IMR-90 (cell line): ENCODE results near the gene GNB1L. TPM values are rescaled to one million over a fixed set of nuclear protein-coding genes. Genes with fewer than 3 reads are reported as not detected.

ENCODE experiments used
- ATAC-seq: fragments of 200-7000 bp; cut with Tn5 transposase; 2 replicates; pipeline ENCODE4 v1.9.1; 2020; ENCODE audit warnings: low read depth, mild to moderate bottlenecking, moderate library complexity
- BruUV-seq: library from RNA; stranded (reverse); fragments of 400-500 nt; replicated peaks from 2 replicates; lab custom pipeline; 2021; lab: Mats Ljungman, UMichigan
- CTCF ChIA-PET: fragments of 300-600 bp; formaldehyde crosslinking; extraction: SDS; loops from one replicate; lab custom pipeline; 2021; ENCODE audit warnings: antibody characterized with exemption; lab: Yijun Ruan, JAX
- POLR2A ChIA-PET: fragments of 300-600 bp; sonication (Branson Sonifier 250); formaldehyde crosslinking; loops from one replicate; lab custom pipeline; 2022; ENCODE audit warnings: antibody characterized with exemption; ENCODE audit not compliant: unreplicated experiment; lab: Charles Lee
- DNase-seq: peaks from one replicate; pipeline ENCODE4 v3.0.0; 2013
- H2AFZ ChIP-seq: replicated peaks from 2 replicates; pipeline ENCODE3; 2013; ENCODE audit warnings: low read length, mild to moderate bottlenecking; ENCODE audit not compliant: poor library complexity
- H2AK5ac ChIP-seq: 2 replicates; pipeline ENCODE4 v1.6.1; 2013; ENCODE audit warnings: low read depth, low read length, inconsistent platforms
- H2AK9ac ChIP-seq: replicated peaks from 2 replicates; pipeline ENCODE3; 2013; ENCODE audit warnings: mild to moderate bottlenecking, low read depth, low read length, moderate library complexity; ENCODE audit not compliant: poor library complexity
- H2BK120ac ChIP-seq: 2 replicates; pipeline ENCODE4 v1.6.1; 2013; ENCODE audit warnings: low read depth, low read length, inconsistent platforms
- H2BK15ac ChIP-seq: 3 replicates; pipeline ENCODE4 v1.6.1; 2013; ENCODE audit warnings: low read depth, low read length, inconsistent platforms
- H2BK20ac ChIP-seq: 2 replicates; pipeline ENCODE4 v1.6.1; 2013; ENCODE audit warnings: low read depth, mild to moderate bottlenecking, inconsistent platforms, low read length, moderate library complexity
- H2BK5ac ChIP-seq: 2 replicates; pipeline ENCODE4 v1.6.1; 2013; ENCODE audit warnings: mild to moderate bottlenecking, low read depth, low read length, inconsistent platforms; ENCODE audit not compliant: poor library complexity, severe bottlenecking
- H3K14ac ChIP-seq: replicated peaks from 2 replicates; pipeline ENCODE4 v1.6.1; 2013; ENCODE audit warnings: low read depth, low read length, inconsistent platforms
- H3K18ac ChIP-seq: 2 replicates; pipeline ENCODE4 v1.6.1; 2013; ENCODE audit warnings: low read depth, low read length, control low read depth
- H3K23ac ChIP-seq: 2 replicates; pipeline ENCODE4 v1.6.1; 2013; ENCODE audit warnings: low read depth, low read length, inconsistent platforms
- H3K27ac ChIP-seq: 2 replicates; pipeline ENCODE4 v1.5.1; 2013; ENCODE audit warnings: mild to moderate bottlenecking, control low read depth, low read length; ENCODE audit not compliant: insufficient read depth
- H3K27me3 ChIP-seq: 2 replicates; pipeline ENCODE4 v1.6.1; 2013; ENCODE audit warnings: low read length; ENCODE audit not compliant: control insufficient read depth, insufficient read depth
- H3K36me3 ChIP-seq: 2 replicates; pipeline ENCODE4 v1.6.1; 2013; ENCODE audit warnings: low read length, mixed read lengths; ENCODE audit not compliant: control insufficient read depth, insufficient read depth
- H3K4ac ChIP-seq: 2 replicates; pipeline ENCODE4 v1.6.1; 2013; ENCODE audit warnings: low read depth, low read length, inconsistent platforms
- H3K4me1 ChIP-seq: 2 replicates; pipeline ENCODE4 v1.6.1; 2013; ENCODE audit warnings: low read length, mixed read lengths; ENCODE audit not compliant: control insufficient read depth, insufficient read depth
- H3K4me2 ChIP-seq: 2 replicates; pipeline ENCODE4 v1.6.1; 2013; ENCODE audit warnings: low read depth, mild to moderate bottlenecking, control low read depth, low read length, moderate library complexity
- H3K4me3 ChIP-seq: 2 replicates; pipeline ENCODE4 v1.5.1; 2013; ENCODE audit warnings: low read depth, mild to moderate bottlenecking, control low read depth, low read length, moderate library complexity; ENCODE audit not compliant: insufficient read depth
- H3K56ac ChIP-seq: 2 replicates; pipeline ENCODE4 v1.6.1; 2013; ENCODE audit warnings: low read length, inconsistent platforms; ENCODE audit not compliant: insufficient read depth; ENCODE audit errors: extremely low read depth
- H3K79me1 ChIP-seq, 2 experiments: 2 replicates each; pipeline ENCODE4 v1.6.1; 2013; ENCODE audit warnings: low read length in 2 of 2, inconsistent platforms in 1 of 2, low read depth in 1 of 2
- H3K9ac ChIP-seq: 2 replicates; pipeline ENCODE4 v1.6.1; 2013; ENCODE audit warnings: low read depth, low read length, control low read depth
- H3K9me1 ChIP-seq: 2 replicates; pipeline ENCODE4 v1.6.1; 2013; ENCODE audit warnings: low read length, inconsistent platforms; ENCODE audit not compliant: insufficient read depth
- H3K9me3 ChIP-seq: 2 replicates; pipeline ENCODE4 v1.6.1; 2013; ENCODE audit warnings: low read length; ENCODE audit not compliant: control insufficient read depth, insufficient read depth
- H4K20me1 ChIP-seq: 2 replicates; pipeline ENCODE4 v1.6.1; 2013; ENCODE audit warnings: low read length, inconsistent platforms; ENCODE audit not compliant: insufficient read depth
- H4K5ac ChIP-seq: 2 replicates; pipeline ENCODE4 v1.6.1; 2013; ENCODE audit warnings: mild to moderate bottlenecking, low read depth, low read length, control low read depth
- H4K8ac ChIP-seq, 2 experiments: 2 replicates each; pipeline ENCODE4 v1.6.1; 2013; ENCODE audit warnings: low read depth in 2 of 2, low read length in 2 of 2, control low read depth in 1 of 2, inconsistent platforms in 1 of 2
- H4K91ac ChIP-seq: 2 replicates; pipeline ENCODE4 v1.6.1; 2013; ENCODE audit warnings: low read depth, low read length, inconsistent platforms; ENCODE audit not compliant: insufficient read depth
- BHLHE40 ChIP-seq: fragments of 150-350 bp; IDR thresholded peaks from 2 replicates; pipeline ENCODE4 v1.6.1; 2016; ENCODE audit warnings: mild to moderate bottlenecking, low read depth, low read length
- CEBPB ChIP-seq: IDR thresholded peaks from 2 replicates; pipeline ENCODE4 v1.6.1; 2012; ENCODE audit warnings: low read depth, low read length, improper control_type of control experiment
- CHD1 ChIP-seq: IDR thresholded peaks from 2 replicates; pipeline ENCODE4 v1.6.1; 2012; ENCODE audit warnings: low read depth, low read length, improper control_type of control experiment
- FOS ChIP-seq: fragments of 150-350 bp; IDR thresholded peaks from 2 replicates; pipeline ENCODE4 v1.6.1; 2016; ENCODE audit warnings: low read depth, low read length
- MAFK ChIP-seq: IDR thresholded peaks from 2 replicates; pipeline ENCODE4 v1.6.1; 2012; ENCODE audit warnings: low read depth, low read length, improper control_type of control experiment
- MAZ ChIP-seq: IDR thresholded peaks from 2 replicates; pipeline ENCODE4 v1.6.1; 2012; ENCODE audit warnings: low read depth, mild to moderate bottlenecking, low read length, improper control_type of control experiment, moderate library complexity, borderline replicate concordance
- MXI1 ChIP-seq: IDR thresholded peaks from 2 replicates; pipeline ENCODE4 v1.6.1; 2012; ENCODE audit warnings: low read depth, mild to moderate bottlenecking, low read length, moderate library complexity, borderline replicate concordance
- NFE2L2 ChIP-seq: fragments of 150-350 bp; IDR thresholded peaks from 2 replicates; pipeline ENCODE4 v1.6.1; 2016; ENCODE audit warnings: low read depth, mild to moderate bottlenecking, low read length
- POLR2A ChIP-seq: IDR thresholded peaks from 2 replicates; pipeline ENCODE4 v1.6.1; 2012; ENCODE audit warnings: mild to moderate bottlenecking, low read depth, low read length
- RAD21 ChIP-seq: IDR thresholded peaks from 2 replicates; pipeline ENCODE4 v1.6.1; 2012; ENCODE audit warnings: low read length, improper control_type of control experiment
- RCOR1 ChIP-seq: IDR thresholded peaks from 2 replicates; pipeline ENCODE4 v1.6.1; 2012; ENCODE audit warnings: mild to moderate bottlenecking, low read length, improper control_type of control experiment; ENCODE audit not compliant: insufficient replicate concordance
- SMC3 ChIP-seq: fragments of 150-350 bp; IDR thresholded peaks from 2 replicates; pipeline ENCODE4 v1.6.1; 2016; ENCODE audit warnings: low read depth, mild to moderate bottlenecking, antibody characterized with exemption, low read length, moderate library complexity
- WGBS, 2 experiments: methylation state at CpG; one replicate each; pipeline versions ENCODE4 v1.1.5 to v1.1.7; 2013; ENCODE audit warnings: missing lambda C conversion rate in 2 of 2; ENCODE audit not compliant: insufficient read length in 1 of 2; ENCODE audit errors: extremely low coverage in 2 of 2; 5-methylcytosine and 5-hydroxymethylcytosine counted together
- dilution Hi-C: fragments of 300-500 bp; cut with HindIII; formaldehyde crosslinking; loops from one replicate; pipeline ENCODE4 v1.14.3; 2018; ENCODE audit warnings: low sequenced_read_pairs; ENCODE audit not compliant: unreplicated experiment
- in situ Hi-C: fragments of 300-500 bp; cut with MboI; formaldehyde crosslinking; loops from 3 replicates; pipeline ENCODE4 v1.14.3; 2019; ENCODE audit warnings: low sequenced_read_pairs, inconsistent platforms, mixed read lengths
- intact Hi-C: fragments of 100-400 bp; cut with micrococcal nuclease; formaldehyde crosslinking; loops from 2 replicates; pipeline ENCODE4 v1.10.0; 2022
- polyA plus RNA-seq, 3 experiments: library from polyadenylated mRNA; depleted of rRNA; stranded (reverse); fragments of >200 nt; gene quantifications; 2 replicates each; pipeline ENCODE4 v1.2.3, GENCODE V29; 2012; ENCODE audit warnings: low replicate concordance in 1 of 3
- total RNA-seq: library from RNA; depleted of rRNA; stranded (reverse); fragments of >200 nt; gene quantifications from 2 replicates; pipeline ENCODE4 v1.2.3, GENCODE V29; 2012
- TF ChIP-seq, protein P1 (sequence below): conservative IDR thresholded peaks from 2 replicates; pipeline ENCODE4 v1.5.1; 2012; ENCODE audit warnings: mild to moderate bottlenecking, low read depth, low read length, improper control_type of control experiment
- TF ChIP-seq, protein P2 (sequence below): fragments of 150-350 bp; IDR thresholded peaks from 2 replicates; pipeline ENCODE4 v1.6.1; 2017; ENCODE audit warnings: mild to moderate bottlenecking, antibody characterized with exemption, low read length, low read depth
- TF ChIP-seq, protein P3 (sequence below): fragments of 150-350 bp; IDR thresholded peaks from 2 replicates; pipeline ENCODE4 v1.6.1; 2016; ENCODE audit warnings: low read depth, mild to moderate bottlenecking, low read length, moderate library complexity, borderline replicate concordance

The GNB1L gene
- total and polyA plus RNA-seq, 2 of the 4 experiments (the other 2 are of a cell fraction) = 2.5 to 4.4 TPM

DNA sequence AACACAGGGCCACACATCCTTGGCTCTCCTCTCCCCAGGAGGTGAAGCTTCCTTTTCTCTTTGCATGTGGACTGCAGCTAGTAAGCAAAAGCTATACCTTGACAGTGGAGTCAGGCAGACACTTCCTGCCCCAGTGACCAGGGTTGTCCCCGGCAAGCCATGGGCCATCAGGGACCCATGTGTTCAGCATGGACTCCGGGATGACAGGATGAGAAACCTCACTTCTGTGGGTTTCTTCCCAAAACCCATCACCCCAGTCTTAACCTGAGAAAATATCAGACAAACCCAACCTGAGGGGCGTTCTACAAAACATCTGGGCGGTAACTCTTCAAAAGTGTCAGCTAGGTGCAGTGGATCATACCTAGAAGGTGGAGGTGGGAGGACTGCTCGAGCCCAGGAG is 40.2 kb downstream of the GNB1L start:
- no peak overlapping the region for H3K9ac ChIP-seq
- no peak overlapping the region; the same call in 1 of the 2 replicates for H3K14ac ChIP-seq
- no peak overlapping the region for H2BK20ac ChIP-seq
- no peaks in the 10 kb centered on the region for H3K36me3 ChIP-seq
- peaks cover 9% of the 10 kb centered on the region for H3K4me1 ChIP-seq
- H3K4me3 ChIP-seq = no peak overlapping the region
- BruUV-seq = no TSS peak
- H2BK5ac ChIP-seq = no peak overlapping the region
- TF ChIP-seq, protein P1, sequence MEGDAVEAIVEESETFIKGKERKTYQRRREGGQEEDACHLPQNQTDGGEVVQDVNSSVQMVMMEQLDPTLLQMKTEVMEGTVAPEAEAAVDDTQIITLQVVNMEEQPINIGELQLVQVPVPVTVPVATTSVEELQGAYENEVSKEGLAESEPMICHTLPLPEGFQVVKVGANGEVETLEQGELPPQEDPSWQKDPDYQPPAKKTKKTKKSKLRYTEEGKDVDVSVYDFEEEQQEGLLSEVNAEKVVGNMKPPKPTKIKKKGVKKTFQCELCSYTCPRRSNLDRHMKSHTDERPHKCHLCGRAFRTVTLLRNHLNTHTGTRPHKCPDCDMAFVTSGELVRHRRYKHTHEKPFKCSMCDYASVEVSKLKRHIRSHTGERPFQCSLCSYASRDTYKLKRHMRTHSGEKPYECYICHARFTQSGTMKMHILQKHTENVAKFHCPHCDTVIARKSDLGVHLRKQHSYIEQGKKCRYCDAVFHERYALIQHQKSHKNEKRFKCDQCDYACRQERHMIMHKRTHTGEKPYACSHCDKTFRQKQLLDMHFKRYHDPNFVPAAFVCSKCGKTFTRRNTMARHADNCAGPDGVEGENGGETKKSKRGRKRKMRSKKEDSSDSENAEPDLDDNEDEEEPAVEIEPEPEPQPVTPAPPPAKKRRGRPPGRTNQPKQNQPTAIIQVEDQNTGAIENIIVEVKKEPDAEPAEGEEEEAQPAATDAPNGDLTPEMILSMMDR = no peak
- TF ChIP-seq CEBPB (no peak), MAFK (no peak), RCOR1 (no peak), RAD21 (no peak), FOS (no peak), POLR2A (no peak), MXI1 (no peak), BHLHE40 (no peak), SMC3 (no peak), MAZ (no peak), CHD1 (no peak), NFE2L2 (no peak)
- TF ChIP-seq, protein P2, sequence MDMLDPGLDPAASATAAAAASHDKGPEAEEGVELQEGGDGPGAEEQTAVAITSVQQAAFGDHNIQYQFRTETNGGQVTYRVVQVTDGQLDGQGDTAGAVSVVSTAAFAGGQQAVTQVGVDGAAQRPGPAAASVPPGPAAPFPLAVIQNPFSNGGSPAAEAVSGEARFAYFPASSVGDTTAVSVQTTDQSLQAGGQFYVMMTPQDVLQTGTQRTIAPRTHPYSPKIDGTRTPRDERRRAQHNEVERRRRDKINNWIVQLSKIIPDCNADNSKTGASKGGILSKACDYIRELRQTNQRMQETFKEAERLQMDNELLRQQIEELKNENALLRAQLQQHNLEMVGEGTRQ = no peak
- TF ChIP-seq, protein P3, sequence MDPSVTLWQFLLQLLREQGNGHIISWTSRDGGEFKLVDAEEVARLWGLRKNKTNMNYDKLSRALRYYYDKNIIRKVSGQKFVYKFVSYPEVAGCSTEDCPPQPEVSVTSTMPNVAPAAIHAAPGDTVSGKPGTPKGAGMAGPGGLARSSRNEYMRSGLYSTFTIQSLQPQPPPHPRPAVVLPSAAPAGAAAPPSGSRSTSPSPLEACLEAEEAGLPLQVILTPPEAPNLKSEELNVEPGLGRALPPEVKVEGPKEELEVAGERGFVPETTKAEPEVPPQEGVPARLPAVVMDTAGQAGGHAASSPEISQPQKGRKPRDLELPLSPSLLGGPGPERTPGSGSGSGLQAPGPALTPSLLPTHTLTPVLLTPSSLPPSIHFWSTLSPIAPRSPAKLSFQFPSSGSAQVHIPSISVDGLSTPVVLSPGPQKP = no peak
- no peak overlapping the region for H4K5ac ChIP-seq
- no peak overlapping the region for H4K91ac ChIP-seq
- POLR2A ChIA-PET = no interaction called here
- no peak overlapping the region for H3K23ac ChIP-seq
- no peaks in the 10 kb centered on the region for H3K27me3 ChIP-seq
- no peak for ATAC-seq
- DNase-seq = no peak
- H2AFZ ChIP-seq = no peak overlapping the region
- WGBS, 2 experiments = 100% methylated on average over 1 of the region's 5 CpGs; no CpG with 5 or more reads in 1 of the 2 experiments
- dilution Hi-C loops = no loop called here
- no peak overlapping the region for H3K56ac ChIP-seq
- no peak overlapping the region for H2BK15ac ChIP-seq
- H3K18ac ChIP-seq = no peak overlapping the region
- 0 out of 2 replicates have a peak, but pooled peaks cover 5% of the 10 kb centered on the region for H4K20me1 ChIP-seq
- no peaks in the 10 kb centered on the region for H3K9me3 ChIP-seq
- H3K79me1 ChIP-seq = no peaks in the 10 kb centered on the region
- H3K4ac ChIP-seq = no peak overlapping the region
- in situ Hi-C loops = no loop called here
- no peak overlapping the region for H2AK9ac ChIP-seq
- intact Hi-C loops = no loop called here
- CTCF ChIA-PET = interaction anchor here (0.6 kb wide), 1 partner anchor 14 kb away, joined by 3 read pairs; no protein-coding TSS in a partner anchor
- no peak overlapping the region for H3K27ac ChIP-seq
- H2AK5ac ChIP-seq = no peak overlapping the region
- no peak overlapping the region for H4K8ac ChIP-seq
- no peak overlapping the region for H2BK120ac ChIP-seq
- H3K9me1 ChIP-seq = peaks cover 7% of the 10 kb centered on the region; the same call in 1 of the 2 replicates
- H3K4me2 ChIP-seq = no peak overlapping the region
